Thoracic aorta (tissue), 2 donors: ENCODE data around the gene TEX44. TPM values are rescaled to one million over a fixed set of nuclear protein-coding genes. Genes with fewer than 3 reads are reported as not detected.

Experiments used
- ATAC-seq: fragments of 150-250 bp; one replicate; pipeline ENCODE4 v1.8.0; 2017; ENCODE audit warnings: low read depth; ENCODE audit not compliant: insufficient number of reproducible peaks, low FRiP score
- DNase-seq: peaks from one replicate; pipeline ENCODE4 v3.0.0-alpha.2; 2020; ENCODE audit warnings: low spot score
- H3K27ac ChIP-seq, 2 donors: fragments of 200-600 bp; sonication (generic); 1 replicate in 1 of 2; 2 replicates in 1 of 2; pipeline ENCODE4 v1.5.1; 2016; ENCODE audit warnings: mild to moderate bottlenecking in 2 of 2, moderate library complexity in 2 of 2
- H3K27me3 ChIP-seq: fragments of 200-600 bp; sonication (generic); replicated peaks from 2 replicates; pipeline ENCODE4 v1.6.0; 2016; ENCODE audit warnings: mild to moderate bottlenecking; ENCODE audit not compliant: insufficient read depth
- H3K36me3 ChIP-seq: fragments of 200-600 bp; sonication (generic); one replicate; pipeline ENCODE4 v1.5.1; 2016
- H3K4me1 ChIP-seq, 2 donors: fragments of 200-600 bp; sonication (generic); 1 replicate in 1 of 2; 2 replicates in 1 of 2; pipeline versions ENCODE4 v1.5.1 to v1.6.0; 2016; ENCODE audit warnings: low read depth in 2 of 2, mild to moderate bottlenecking in 1 of 2; ENCODE audit not compliant: control insufficient read depth in 1 of 2
- H3K4me3 ChIP-seq: fragments of 200-600 bp; sonication (generic); 2 replicates; pipeline ENCODE4 v1.5.1; 2016; ENCODE audit warnings: mild to moderate bottlenecking
- H3K9me3 ChIP-seq: fragments of 200-600 bp; sonication (generic); 2 replicates; pipeline ENCODE4 v1.5.1; 2016
- total RNA-seq, 2 donors: library from RNA; depleted of rRNA; stranded (reverse); fragments of >200 nt; gene quantifications; one replicate each; pipeline versions ENCODE4 v1.1.0 to v1.2.3, GENCODE V29; 2016
- TF ChIP-seq, protein P1 (sequence below): fragments of 200-600 bp; sonication (generic); IDR thresholded peaks from one replicate; pipeline ENCODE4 v1.5.1; 2019; ENCODE audit warnings: antibody characterized with exemption

TEX44 gene
- total RNA-seq, 2 donors from 2014 or later, result not detected

DNA sequence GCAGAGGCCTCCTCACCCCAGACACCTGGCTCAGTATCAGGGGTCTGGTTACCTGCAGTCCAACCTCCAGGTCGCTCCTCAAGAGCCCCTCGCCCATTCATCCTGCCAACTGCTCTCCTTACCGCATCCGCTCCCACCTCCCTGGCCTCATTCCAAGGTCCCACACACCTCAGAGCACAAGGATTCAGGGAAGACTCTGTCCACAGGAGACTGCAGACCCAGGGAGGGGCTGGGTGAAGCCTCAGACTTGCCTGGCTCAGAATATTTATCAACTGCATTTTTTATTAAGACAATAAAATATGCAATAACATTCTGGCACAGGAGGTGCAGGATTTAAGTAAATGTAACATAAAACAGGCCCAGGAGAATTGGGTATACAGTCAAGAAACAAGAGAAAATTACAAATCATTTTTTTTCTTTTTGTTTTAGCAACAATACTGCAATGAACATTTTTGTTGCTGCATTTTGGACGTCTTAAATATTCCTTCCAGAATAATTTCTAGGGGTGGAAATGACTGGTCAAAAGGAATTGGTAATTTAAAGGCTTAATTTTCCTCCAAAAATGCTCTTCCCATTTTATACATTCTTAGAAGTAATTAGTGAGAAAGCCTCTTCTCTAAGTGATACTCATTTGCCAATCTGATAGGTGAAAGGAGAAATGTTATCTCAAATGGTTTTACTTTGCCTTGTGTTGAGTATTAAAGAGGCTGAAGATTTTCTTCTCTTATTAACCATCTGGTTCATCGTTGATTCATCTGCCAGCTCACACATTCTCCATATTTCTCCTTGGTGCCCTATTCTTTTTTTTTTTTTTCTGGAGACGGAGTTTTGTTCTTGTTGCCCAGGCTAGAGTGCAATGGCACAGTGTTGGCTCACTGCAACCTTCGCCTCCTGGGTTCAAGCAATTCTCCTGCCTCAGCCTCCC is 42.5 kb downstream of the TEX44 start:
- peak overlapping the region; percentile 26 to 52 for H3K27ac ChIP-seq
- ATAC-seq, result no peak

DNA sequence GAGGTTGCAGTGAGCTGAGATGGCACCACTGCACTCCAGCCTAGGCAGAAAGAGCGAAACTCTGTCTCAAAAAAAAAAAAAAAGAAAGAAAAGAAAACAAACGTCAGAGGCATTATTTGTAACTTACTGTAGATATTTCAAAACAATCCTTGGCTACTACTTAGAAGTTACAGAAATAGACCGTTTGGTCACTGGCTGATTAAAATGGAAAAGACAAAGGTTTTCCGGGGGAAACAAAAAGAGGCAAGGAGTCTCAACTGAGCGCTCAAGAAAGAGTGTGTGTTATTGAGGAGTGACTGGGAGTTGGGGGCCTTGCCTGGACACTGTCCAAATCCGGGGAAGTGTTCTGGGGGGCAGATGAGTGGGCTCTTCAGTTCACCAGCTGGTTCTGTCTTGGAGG is 47.6 kb downstream of the TEX44 start:
- Histone ChIP-seq H3K4me1 (peaks cover 29 to 45% of the 10 kb centered on the region in 2 donors), H3K27ac (peak overlapping the region; percentile 89 to 90), H3K27me3 (no peaks in the 10 kb centered on the region), H3K4me3 (no peak overlapping the region), H3K9me3 (no peaks in the 10 kb centered on the region), H3K36me3 (no peaks in the 10 kb centered on the region)
- TF ChIP-seq, protein P1, sequence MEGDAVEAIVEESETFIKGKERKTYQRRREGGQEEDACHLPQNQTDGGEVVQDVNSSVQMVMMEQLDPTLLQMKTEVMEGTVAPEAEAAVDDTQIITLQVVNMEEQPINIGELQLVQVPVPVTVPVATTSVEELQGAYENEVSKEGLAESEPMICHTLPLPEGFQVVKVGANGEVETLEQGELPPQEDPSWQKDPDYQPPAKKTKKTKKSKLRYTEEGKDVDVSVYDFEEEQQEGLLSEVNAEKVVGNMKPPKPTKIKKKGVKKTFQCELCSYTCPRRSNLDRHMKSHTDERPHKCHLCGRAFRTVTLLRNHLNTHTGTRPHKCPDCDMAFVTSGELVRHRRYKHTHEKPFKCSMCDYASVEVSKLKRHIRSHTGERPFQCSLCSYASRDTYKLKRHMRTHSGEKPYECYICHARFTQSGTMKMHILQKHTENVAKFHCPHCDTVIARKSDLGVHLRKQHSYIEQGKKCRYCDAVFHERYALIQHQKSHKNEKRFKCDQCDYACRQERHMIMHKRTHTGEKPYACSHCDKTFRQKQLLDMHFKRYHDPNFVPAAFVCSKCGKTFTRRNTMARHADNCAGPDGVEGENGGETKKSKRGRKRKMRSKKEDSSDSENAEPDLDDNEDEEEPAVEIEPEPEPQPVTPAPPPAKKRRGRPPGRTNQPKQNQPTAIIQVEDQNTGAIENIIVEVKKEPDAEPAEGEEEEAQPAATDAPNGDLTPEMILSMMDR, result no peak
- no peak for DNase-seq
- peak; percentile 27 for ATAC-seq

More for the DNA sequence above, 42.5 kb downstream of the TEX44 start:
- no peak for DNase-seq
- Histone ChIP-seq H3K9me3 (no peaks in the 10 kb centered on the region), H3K4me1 (peaks cover 5 to 17% of the 10 kb centered on the region in 2 donors), H3K4me3 (no peak overlapping the region), H3K27me3 (no peaks in the 10 kb centered on the region), H3K36me3 (no peaks in the 10 kb centered on the region)
- TF ChIP-seq, protein P1, result no peak

DNA sequence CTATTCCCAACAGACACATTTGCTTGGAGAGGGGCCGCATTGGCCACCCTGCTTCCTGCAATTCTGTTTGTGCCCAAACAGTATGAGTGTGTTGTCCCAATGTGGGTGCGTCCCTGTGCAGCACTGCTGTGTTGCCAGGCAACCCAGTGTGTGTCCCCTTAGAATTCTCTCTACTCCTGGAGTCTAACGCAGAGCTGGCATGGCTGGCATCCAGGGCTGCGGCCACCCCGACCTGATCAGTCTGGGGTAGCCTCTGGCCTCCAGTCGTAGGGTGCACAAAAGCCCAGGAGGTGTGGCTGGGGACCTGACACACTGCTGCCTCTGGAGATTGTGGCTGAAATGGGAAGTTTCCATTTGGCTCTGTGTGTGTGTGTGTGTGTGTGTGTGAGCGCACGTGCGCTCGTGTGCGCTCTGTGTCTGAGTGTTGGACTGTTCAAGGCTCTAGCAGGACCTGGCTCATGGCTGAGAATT is 48.0 kb downstream of the TEX44 start:
- H3K4me3 ChIP-seq, result no peak overlapping the region
- H3K36me3 ChIP-seq, result no peaks in the 10 kb centered on the region
- TF ChIP-seq, protein P1, result no peak
- H3K4me1 ChIP-seq, result peaks cover 29 to 45% of the 10 kb centered on the region in 2 donors
- DNase-seq (peak; percentile 58), ATAC-seq (peak; percentile 24)
- H3K27ac ChIP-seq, result peak overlapping the region; percentile 89 to 90
- no peaks in the 10 kb centered on the region for H3K27me3 ChIP-seq
- no peaks in the 10 kb centered on the region for H3K9me3 ChIP-seq

DNA sequence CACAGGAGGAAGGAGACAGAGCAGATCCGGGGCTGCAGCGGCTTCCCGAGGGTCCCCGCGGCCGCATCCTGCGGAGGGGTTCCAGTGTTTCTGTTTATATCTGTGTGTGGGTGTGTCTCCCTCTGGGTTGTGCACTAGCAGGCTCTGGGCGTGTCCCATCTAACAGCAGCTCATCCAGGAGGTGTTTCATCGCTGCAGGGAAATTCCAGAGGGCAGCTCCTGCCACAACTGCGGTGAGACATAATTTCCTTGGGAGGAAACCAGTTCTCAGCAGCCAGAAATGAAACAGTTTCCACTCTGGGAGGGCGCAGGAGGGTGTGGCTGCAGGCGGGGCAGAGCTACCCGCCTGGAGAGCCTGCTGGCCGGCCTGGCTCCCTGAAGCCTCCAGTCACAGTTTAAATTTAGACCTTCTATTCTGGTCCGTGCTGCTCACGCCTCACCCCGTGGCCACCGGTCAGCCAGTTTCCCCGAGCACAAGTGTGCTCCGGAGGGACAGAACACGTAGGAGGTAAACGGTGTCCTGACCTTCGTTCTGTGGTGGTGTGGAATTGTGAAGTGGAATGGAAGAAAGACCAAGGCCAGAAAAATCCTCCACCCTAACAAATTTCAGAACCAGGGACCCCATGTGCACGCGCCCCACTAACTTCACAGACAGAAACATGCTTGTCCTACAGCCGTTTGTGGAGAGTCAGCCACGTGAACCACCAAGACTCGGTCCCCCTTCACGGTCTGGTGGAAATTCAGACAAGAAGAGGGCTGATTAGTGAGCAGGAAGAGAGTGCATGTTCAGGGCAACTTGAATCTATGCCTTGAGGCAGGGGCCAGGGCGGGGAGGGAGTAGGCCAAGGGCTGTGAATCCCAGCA is 50.2 kb downstream of the TEX44 start:
- TF ChIP-seq, protein P1, result no peak
- peak; percentile 79 for ATAC-seq
- peaks cover 29 to 45% of the 10 kb centered on the region in 2 donors for H3K4me1 ChIP-seq

More for the DNA sequence above, 50.2 kb downstream of the TEX44 start:
- DNase-seq, result peak; percentile 85
- Histone ChIP-seq H3K4me3 (peak overlapping the region; percentile 65), H3K9me3 (no peaks in the 10 kb centered on the region), H3K27ac (peak overlapping the region; percentile 99), H3K36me3 (no peaks in the 10 kb centered on the region), H3K27me3 (no peaks in the 10 kb centered on the region)
